GM18870 (cell line): ENCODE data around the gene SMARCA2.

Experiments used
- ATAC-seq: cut with Tn5 transposase; IDR thresholded peaks from one replicate; pipeline ENCODE4 v1.9.1; 2021; ENCODE audit warnings: moderate library complexity; ENCODE audit not compliant: unreplicated experiment

Gene SMARCA2

GRCh38 chr9:2014696-2015580 lies at the start of gene SMARCA2:
TSS of gene SMARCA2 (plus strand) at chr9:2015347. CDS start at chr9:2029023, 13,676 bp downstream.
- peak; percentile 87 for ATAC-seq

GRCh38 chr9:1966725-1967366 lies 48.3 kb upstream of the SMARCA2 start:
- ATAC-seq, result no peak

GRCh38 chr9:1969160-1969559 lies 46.0 kb upstream of the SMARCA2 start:
- no peak for ATAC-seq

GRCh38 chr9:1969898-1970297 lies 45.2 kb upstream of the SMARCA2 start:
- ATAC-seq, result no peak

- ATAC-seq, result no peak
These were observed 42.5 kb upstream of the SMARCA2 start for GRCh38 chr9:1972672-1973071.

GRCh38 chr9:1977026-1977425 lies 38.1 kb upstream of the SMARCA2 start:
- no peak for ATAC-seq

GRCh38 chr9:1978941-1979340 lies 36.2 kb upstream of the SMARCA2 start:
- no peak for ATAC-seq

- ATAC-seq, result no peak
These were observed 35.3 kb upstream of the SMARCA2 start for GRCh38 chr9:1979741-1980367.

GRCh38 chr9:1980387-1980786 lies 34.8 kb upstream of the SMARCA2 start:
- ATAC-seq, result no peak

DNA sequence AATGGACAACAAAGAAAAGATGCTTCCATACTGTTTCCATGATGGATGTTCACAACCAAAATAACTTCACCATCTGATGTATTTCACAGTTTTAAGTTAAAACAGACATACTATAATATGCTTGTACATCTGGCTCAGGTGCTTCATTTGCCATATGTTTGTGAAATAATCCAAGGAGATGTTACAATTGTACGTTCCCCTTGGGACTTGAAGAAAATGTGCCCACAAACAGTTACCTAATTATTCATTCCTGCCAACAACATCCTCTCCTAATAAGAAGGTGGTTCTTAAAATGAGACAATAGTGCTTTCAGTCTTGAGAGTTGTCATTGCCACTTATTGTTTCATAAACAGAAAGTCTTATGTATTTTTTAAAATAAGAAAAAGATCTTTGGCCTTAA lies 33.1 kb upstream of the SMARCA2 start:
- no peak for ATAC-seq

GRCh38 chr9:1986341-1986740 lies 28.8 kb upstream of the SMARCA2 start:
- ATAC-seq, result no peak

DNA sequence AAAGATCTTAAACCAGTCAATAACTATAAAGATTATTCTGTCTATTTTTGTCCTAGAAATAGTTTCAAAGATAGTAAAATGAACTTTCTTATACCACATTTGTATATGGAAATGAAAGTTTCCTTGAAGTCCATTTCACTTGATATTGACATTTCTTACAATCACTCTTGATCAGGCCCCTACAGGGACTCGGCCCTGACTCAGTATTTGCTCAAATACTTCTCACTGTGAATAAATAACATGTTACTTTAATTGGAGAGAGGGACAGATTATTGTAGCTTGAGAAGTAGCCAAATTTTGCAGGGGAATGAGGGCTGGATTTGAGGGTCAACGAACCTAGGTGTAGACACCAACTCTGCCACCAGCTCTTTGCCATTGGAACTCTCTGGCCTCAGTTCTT lies 25.6 kb upstream of the SMARCA2 start:
- no peak for ATAC-seq

- ATAC-seq, result no peak
These were observed 21.0 kb upstream of the SMARCA2 start for GRCh38 chr9:1994180-1994579.

DNA sequence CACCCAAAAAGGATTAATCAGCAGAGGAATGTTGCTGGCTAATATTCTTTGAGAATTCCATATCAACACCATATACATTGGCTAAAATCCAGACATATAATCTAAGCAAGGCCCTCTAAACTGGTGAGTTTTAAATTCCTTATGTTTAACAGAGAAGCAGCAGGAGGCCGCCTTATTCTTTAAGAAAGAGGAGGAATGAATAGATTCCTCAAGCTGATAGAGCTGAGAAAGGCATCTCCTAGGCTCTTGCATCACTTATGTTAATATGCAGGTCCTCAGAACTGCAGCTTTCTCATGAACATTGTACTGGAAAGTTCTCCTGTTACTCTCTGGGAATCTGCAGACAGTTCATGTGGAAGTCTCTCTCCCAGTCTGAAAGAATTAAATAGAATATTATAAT lies 20.1 kb upstream of the SMARCA2 start:
- ATAC-seq, result no peak

DNA sequence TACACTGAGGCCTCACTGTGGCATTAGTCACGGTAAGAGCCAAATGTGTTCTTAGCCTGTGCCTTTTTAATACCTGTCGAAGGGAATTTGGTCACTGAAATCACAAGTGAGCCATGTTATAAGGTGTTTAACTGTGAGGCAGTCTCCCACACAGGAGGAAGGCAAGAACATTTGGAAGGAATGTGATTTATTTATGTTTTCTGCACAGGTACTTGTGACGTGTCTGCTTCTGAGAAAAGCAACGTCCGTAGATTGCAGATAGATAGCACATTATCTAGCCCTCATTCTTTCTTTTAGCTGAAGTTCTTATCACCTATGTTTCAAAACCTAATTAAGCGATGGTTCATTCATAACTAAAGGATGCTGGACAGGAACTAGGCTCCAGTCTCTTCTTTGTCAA lies 19.0 kb upstream of the SMARCA2 start:
- no peak for ATAC-seq

DNA sequence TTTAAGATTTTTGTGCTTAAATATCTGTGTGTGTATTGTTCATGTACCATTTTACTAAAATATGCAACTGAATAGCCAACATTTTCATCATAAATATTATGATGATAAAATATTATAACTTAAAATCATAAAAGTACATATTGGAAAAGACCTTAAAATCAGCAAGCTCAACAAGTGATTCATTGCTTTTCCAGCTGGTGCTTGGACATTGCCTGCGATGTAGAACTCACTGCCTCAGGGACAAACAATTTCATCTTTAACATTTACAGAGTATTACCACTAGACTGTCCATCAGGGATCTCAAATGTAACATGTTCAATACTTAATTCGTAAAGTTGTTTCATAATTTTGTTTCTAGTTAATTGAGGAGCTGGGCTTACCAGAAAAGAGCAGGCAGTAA lies 17.5 kb upstream of the SMARCA2 start:
- no peak for ATAC-seq

DNA sequence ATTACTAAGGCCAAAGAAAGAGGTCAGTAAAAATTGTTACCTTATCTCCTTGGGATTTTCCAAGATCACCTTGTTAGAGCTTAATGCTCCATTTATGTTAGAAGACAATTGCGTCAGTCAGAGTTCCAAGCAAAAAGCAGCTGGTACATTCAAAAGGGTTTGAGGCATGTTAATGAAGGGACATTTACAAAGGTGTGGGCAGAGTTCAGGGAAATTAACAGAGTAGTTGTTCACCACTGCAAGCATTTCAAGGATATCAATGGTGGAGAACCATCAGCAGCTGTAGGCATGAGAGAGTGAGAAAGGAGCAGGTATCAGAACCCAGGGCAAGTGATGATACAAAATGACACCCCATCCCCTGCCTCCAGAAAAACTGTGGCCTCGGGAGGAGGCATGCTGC lies 17.0 kb upstream of the SMARCA2 start:
- ATAC-seq, result no peak

GRCh38 chr9:2000314-2000713 lies 14.8 kb upstream of the SMARCA2 start:
- ATAC-seq, result no peak

DNA sequence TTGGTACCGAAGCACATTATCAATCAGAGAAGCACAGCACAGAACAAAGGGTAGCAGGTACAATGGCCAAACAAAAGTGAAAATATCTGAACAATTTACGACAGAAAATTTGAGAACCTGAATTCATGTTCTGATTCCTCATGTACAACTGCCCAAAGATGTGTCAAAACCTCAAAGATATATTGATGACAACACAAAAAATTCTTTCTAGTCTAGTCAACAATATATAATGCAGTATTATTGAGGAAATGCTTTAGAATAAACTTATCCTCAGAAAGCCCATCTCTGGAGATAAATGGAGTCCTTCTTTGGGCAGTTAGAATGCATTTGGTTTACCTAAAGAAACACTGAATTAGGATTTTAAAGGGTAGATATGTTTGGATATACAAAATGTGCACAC lies 6.8 kb upstream of the SMARCA2 start:
- no peak for ATAC-seq

DNA sequence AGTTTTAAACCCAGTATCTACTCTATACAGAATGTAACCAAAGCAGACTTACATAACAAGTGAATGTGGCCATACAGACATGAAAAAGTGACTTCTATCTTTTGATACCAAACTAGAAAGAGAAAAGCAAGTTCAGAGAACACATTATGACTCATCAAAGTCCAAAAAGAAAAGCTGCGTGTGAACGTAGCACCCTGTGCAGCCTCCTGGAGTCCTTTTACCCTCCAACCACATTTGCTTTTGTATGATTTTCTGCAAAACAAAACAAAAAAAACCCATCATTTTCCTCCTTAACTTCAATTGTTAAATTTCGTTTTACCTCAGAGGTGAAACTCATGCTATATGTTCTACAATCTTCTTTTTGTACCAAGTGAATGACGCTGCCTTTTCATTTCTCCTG lies 2.8 kb upstream of the SMARCA2 start:
- peak; percentile 42 for ATAC-seq

- no peak for ATAC-seq
These were observed 1.2 kb upstream of the SMARCA2 start for GRCh38 chr9:2013743-2014475.
